Stimulated activated CD8-positive, alpha-beta memory T cell treated with anti-CD3 and anti-CD28 coated beads, Interleukin-12 subunit alpha, Interleukin-12 subunit beta, amount 100 ng/mL, for 4 hours (primary cell): ENCODE data around the gene COL28A1.
"Not testable (repeated sequence)": the region's sequence is repeated elsewhere in the genome, so short reads cannot be mapped to it uniquely, and the experiment has no call there.

Source experiments
- DNase-seq: peaks from one replicate; pipeline ENCODE4 v3.0.0-alpha.2; 2020; ENCODE audit warnings: low read depth

The COL28A1 gene

GRCh38 chr7:7517754-7518153 lies 17.9 kb downstream of the COL28A1 start:
- DNase-seq: no peak

DNA sequence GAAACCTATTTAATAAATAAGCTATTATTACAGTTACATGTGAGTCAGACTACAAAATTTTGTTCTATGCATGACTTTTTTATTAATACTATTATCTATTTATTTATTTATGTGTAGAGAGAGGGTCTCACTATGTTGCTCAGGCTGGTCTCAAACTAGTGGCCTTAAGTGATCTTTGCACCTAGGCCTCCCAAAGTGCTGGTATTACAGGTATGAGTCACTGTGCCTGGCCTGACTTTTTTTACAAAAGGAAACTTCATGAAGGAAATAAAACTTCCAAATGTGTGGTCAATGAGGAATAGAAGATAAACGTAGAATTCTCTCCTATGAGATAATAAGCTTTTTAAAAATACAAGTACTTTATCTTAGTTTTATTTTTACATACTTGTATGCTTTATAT lies 19.0 kb downstream of the COL28A1 start:
- no peak for DNase-seq

- no peak for DNase-seq
Measured at GRCh38 chr7:7516156-7516555, 19.5 kb downstream of the COL28A1 start.

DNA sequence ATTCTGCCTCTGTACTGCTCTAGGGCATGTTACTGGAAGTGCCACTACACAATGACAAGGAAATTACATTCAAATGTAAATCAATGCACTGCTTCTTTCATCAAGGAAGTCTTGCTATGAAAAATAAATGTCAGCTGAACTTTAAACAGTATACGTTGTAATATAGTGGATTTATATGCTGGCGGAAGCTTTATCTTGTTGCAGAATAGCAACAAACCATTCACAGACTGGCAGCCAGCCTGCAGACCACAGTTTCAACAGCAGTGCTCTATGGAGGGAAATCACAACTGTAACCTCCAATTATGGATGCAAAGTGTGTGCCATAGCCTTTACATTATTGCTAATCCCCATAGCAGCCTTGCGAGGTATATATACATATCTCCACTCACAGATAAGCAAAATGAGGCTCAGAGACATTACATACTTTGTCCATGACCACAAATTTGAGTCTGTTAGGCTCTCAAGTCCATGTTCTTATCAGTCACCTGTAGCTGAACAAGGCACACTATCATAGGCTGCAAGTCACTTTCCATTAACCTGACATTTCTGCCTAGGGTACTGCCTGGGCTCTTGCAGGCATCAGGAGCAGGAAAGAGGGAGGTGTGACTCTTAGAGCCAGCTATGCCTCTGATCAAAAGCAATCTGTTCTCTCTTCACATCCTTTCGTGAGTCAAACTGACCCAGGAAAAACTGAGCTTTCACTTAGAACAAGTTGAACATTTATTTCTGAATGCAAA lies 22.6 kb downstream of the COL28A1 start:
- no peak for DNase-seq

DNA sequence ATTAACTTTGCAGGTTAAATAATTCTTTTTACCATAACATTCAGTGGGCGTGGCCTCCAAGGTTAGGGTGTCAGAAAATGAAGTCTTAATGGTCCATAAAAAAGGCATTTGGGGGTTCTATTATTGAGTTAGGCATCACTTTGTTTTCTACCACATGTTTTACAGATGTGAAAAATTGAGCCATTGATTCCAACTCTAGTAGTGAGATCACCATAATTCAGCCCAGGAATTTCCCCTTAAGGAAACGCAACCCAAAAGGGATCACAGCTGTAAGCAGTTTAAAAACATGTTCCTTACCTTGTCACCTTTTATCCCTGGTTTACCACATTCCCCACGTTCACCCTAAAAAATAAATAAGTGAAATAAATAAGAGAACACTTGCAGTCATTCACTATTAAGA lies 24.9 kb downstream of the COL28A1 start:
- no peak for DNase-seq

- DNase-seq: no peak
Measured at GRCh38 chr7:7505915-7506314, 29.8 kb downstream of the COL28A1 start.

GRCh38 chr7:7504910-7505704 lies 30.6 kb downstream of the COL28A1 start:
- DNase-seq: no peak

DNA sequence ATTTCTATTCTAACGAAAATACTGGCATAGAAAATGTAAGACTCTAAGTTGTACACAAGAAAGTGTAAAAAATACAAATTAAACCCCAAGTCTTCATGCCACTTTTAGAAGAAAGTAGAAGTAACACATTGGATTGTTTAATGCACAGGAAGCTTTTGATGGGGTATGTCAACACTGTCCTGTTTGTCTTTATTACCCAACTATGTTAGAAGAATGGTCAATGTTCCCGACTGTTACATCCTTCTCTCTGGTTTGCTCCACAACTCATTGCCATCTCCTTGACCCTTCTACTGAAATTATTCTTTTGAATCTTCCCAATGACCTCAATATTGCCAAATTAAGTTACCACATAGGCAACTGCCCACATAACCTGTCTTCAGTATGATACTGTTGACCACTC lies 35.8 kb downstream of the COL28A1 start:
- no peak for DNase-seq

GRCh38 chr7:7498856-7499255 lies 36.8 kb downstream of the COL28A1 start:
- DNase-seq: no peak

DNA sequence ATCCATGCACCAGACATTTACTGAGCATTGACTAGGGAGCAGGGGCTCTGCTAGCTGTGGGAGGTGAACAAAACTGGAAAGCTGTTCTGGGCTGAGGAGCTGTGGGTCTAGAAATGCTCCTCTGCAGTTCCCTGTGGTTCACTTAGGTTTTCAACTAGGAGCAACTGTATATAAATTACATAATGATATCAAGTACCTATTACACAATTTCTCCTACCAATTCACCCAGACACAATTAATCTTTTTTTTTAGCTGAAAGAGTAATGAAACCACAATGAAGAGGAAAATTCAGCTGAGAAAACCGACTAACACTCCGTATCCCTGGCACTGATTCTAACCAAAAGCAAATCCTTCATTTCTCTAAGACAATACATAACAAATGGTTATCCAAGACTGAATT lies 39.4 kb downstream of the COL28A1 start:
- DNase-seq: no peak

- no peak for DNase-seq
Measured at GRCh38 chr7:7495171-7495570, 40.5 kb downstream of the COL28A1 start.

DNA sequence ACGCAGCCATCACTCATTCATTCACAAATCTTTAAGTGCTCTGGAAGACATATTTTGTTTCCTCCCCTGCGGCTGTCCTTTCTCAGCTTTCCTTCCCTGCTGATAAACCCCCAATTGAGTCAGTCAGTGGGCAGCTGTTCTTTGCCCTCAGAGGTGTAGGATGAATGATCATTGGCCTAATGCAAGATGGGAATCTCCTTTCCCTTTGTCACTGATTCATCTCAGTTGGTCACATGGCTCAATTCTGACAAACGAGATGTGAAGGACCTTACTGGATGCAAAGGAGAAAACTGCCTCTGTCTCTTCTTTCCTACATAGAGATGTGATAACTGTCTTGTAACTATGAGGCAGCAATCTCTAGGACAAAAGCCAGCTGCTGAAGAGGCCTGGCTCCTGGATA lies 44.6 kb downstream of the COL28A1 start:
- no peak for DNase-seq

DNA sequence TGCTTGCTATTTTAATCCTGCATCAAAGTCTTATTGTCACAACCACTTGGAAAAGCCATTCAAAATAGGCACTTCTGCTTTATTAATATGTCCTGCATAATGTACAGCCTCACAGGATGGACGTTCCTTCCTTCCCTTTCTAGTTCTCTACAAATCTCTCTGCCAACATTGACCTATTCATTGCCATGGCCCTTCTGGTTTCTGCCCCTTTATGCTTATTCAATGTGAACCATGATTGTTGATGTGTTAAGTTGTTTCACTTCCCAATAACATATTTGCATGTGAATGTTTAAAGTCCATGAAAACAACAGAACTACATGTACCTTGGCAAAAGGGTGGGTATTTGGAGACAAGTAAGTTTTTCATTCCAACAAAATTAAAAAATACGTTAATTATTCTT lies 45.7 kb downstream of the COL28A1 start:
- no peak for DNase-seq

DNA sequence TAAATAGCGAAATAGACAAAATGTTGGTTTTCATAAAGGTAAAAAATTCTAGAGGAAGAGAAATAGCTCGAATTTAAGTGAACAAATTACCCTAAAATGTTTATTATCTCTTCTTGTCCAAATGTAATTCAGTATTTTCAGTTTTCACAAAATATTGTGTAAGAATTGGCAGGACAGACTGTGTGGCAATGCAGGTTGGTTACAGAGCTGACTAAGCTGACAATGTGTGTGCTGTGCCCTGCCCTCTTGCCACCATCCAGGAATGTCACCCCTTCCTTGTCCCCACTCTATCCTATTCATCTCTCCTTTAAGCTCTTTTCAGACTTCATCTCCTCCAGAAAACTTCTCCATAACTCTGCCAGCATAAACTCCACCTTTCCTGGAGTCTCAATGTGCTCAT lies 46.1 kb downstream of the COL28A1 start:
- no peak for DNase-seq

DNA sequence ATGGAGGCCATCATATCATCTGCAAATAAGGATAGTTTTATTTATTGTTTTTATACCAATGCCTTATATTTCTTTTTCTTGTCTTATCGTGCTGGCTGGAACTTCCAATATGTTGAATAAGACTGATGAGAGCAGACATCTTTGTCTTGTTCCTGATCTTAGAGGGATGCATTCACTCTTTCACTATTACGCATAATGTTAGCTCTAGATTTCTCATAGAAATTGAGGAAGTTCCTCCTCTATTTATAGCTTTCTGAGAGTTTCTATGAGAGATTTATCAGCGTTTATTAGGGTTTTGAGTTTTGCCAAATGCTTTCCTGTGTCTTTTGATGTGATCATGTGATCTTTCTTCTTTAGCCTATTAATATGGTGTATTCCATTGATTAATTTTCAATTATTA lies 49.3 kb downstream of the COL28A1 start:
- DNase-seq: no peak

DNA sequence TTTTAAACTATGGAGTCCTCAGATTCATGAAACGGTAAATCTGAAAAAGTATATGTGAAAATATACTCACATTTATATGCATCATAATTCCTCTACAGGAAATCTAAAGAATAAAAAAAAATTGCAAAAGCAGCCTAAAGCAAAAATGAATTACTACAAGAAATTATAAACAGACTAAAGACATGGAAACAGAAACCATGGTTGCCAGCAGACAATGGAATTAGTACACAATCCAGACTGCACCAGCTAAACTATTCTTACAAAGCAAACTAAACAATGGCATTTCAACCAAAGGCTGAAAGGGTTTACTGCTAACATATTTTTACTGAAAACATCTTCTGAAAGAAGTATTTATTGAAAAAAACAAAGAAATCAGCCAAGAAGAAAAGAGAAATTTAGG lies 51.6 kb downstream of the COL28A1 start:
- DNase-seq: no peak

DNA sequence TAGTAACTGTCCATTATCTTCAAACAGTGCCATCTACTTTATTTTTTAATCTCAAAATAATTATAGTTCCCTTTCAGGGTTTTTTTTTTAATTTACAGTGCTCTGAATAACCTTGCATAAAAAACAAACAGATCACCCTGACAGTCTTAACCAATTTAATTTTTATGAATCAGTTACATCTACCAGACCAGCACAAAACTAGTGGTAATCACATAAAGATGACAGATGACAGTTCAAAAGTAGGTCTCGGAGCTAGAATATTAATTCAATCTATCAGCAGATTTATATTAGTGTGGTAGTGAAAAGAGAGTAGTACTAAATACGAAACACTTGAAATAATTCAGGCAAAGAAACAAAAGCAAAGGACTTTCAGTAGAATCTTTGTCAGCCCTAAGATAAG lies 53.9 kb downstream of the COL28A1 start:
- no peak for DNase-seq

DNA sequence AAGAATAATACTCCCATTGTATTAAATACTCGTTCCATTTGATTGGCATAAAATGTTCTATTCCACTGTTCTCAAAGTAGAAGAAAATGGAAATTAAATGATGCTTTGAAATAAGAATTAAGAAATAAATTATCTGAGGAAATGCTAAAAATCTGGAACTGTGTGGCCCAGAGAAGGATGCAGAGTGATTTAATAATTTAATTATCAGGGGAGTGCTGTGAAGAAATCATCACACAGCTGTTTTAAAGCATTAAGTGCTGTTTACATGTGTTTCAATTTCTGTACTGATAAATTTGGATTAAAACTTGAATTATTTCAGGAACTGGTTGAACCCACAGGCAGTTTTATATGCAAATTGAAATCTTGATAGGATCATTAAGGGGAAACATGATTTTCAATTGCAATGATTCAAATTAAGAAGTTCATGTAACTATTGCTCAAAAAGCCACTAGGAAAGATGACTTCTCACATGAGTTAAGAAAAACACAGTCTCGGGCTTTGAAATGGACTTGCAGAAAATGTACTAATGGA lies 56.3 kb downstream of the COL28A1 start:
- DNase-seq: no peak

- DNase-seq: no peak
Measured at GRCh38 chr7:7478569-7478968, 57.1 kb downstream of the COL28A1 start.

- DNase-seq: not testable (repeated sequence)
Measured at GRCh38 chr7:7477641-7478040, 58.0 kb downstream of the COL28A1 start.

GRCh38 chr7:7476381-7476780 lies 59.3 kb downstream of the COL28A1 start:
- DNase-seq: no peak

- no peak for DNase-seq
Measured at GRCh38 chr7:7475601-7476000, 60.1 kb downstream of the COL28A1 start.

DNA sequence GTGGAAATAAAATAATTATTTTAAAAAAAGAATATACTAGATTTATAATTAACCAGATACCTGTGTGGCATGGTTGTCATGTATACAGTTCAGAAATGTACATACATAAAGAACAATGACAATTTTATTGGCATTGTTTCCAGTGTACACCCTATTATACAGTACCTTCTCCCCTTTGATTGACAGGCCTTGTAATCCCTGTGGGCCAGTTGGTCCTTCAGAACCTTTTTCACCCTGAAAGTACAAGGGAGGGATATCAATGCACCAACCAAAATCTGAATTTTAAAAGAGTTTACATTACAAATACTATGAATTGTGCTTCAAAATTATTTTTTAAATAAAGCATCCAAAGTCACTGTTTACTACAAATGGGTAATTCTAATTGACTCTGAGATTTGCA lies 61.2 kb downstream of the COL28A1 start:
- DNase-seq: no peak
